ENCODE measurements around the gene KCTD13.
A peak's percentile ranks its signal among the peaks of the same experiment; 100 is the strongest.
"Not testable (repeated sequence)": the region's sequence is repeated elsewhere in the genome, so short reads cannot be mapped to it uniquely, and the experiment has no call there.

KCTD13 gene, protein sequence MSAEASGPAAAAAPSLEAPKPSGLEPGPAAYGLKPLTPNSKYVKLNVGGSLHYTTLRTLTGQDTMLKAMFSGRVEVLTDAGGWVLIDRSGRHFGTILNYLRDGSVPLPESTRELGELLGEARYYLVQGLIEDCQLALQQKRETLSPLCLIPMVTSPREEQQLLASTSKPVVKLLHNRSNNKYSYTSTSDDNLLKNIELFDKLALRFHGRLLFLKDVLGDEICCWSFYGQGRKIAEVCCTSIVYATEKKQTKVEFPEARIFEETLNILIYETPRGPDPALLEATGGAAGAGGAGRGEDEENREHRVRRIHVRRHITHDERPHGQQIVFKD

DNA sequence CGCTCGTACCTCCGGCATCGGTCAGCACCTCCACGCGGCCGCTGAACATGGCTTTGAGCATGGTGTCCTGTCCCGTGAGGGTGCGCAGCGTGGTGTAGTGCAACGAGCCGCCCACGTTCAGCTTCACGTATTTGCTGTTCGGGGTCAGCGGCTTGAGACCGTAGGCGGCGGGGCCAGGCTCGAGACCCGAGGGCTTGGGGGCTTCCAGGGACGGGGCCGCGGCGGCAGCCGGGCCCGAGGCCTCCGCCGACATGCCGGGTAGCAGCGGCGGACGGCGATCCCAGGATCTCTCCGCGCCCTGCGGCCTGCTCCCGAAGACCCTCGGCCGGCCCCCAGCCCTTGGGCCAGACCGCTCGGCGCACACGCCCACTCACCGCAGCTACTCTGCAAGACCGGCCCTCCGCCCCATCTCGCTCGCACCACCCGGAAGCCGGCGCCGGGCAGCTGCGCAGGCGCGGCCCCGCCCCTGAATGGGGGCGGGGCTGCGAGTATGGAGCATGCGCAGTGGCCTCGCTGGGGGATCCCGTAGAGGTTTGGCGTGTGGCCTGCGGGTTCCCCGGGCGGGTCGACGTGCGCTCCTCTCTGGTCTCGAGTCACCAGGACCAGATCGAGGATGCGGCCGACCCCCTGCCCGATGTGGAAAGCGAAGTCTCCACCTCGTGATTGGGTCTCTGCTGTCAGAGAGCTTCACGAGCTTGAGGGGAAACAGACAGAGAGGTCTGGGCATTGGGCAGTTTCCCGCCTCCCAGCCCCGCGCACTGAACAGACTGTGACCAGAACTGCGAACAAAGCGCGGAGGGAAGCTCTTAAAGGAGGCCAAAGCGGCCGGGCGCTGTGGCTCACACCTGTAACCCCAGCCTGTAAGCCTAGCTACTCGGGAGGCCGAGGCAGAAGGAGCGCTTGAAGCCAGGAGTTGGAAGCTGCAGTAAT, at the start of gene KCTD13:
Gene KCTD13 (minus strand): TSS at position 446 of the 930 bp plus-strand sequence. CDS start 193 bp downstream, at position 253.
- DNase-seq: peak; percentile 82

- DNase-seq: peak; percentile 40
Observed at GRCh38 chr16:29975134-29975538, 49.1 kb upstream of the KCTD13 start.

GRCh38 chr16:29974291-29975133, 48.5 kb upstream of the KCTD13 start:
- peak; percentile 39 for DNase-seq

DNA sequence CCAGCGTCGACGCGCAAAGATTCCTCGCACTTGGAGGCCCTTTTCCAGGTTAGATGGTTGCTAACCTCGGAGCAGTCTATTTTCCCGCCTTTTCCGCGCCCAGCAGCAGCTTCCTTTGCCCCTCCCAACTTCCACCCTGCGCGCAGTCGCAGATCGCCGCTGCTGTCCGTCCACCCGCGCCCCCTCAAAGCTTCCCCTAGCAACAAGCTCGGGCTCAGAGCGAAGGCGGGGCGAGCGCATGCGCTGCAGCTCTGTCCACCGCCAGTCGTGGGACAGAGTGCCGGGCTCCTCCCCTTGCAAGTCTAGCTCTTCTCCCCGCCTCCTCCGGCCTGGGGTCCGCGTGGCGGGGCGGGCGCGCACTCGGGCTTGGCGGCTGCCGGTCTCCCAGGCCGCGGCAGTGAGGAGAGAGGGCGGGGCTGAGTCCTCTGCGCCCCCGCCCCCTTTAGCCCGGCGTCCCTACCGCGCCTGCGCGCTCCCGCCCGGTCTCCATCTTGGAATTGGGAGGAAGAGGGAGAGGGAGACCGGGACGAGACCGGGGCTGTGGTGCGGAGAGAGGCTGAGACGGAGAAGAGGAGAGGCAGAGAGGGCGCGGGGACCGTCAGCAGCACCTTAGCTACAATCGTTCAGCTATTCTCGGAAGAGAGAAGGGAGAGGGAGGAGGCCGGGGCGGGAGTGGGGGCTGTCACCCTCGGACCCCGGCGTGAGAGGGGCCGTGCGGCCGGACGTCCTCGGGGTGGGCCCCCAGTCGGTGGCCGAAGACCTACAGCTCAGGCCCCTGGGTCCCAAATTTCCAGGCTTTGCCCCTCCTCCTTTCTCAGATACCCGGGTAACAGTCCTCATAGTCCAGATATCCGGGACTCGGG, 47.6 kb upstream of the KCTD13 start, which contains the start of gene TAOK2:
Gene TAOK2 (plus strand): TSS at position 485 of the 863 bp plus-strand sequence. CDS start 3,905 bp downstream, outside the sequence.
- DNase-seq: peak; percentile 99

DNA sequence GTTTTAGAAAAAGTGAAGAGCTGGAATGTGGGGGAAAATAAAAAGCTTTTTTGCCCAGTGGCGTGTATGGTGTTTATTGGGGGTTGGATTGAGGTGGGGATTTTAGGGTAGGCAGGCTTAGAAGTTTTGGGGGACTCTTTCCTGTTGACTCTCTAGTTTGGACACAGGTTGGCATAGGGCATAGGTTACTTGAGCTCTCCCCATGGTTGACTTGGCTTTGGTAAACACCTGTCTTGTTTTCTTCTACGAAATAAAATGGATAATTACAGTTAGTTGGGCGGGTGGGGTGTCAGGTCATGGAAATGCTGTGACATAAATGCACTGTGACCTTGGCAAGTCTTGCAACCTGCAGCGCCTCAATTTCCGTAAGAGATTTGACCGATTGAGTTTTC, 47.0 kb upstream of the KCTD13 start:
- no peak for DNase-seq

- DNase-seq: no peak
Observed at GRCh38 chr16:29972500-29972899, 46.5 kb upstream of the KCTD13 start.

- no peak for DNase-seq
Observed at GRCh38 chr16:29971304-29971703, 45.3 kb upstream of the KCTD13 start.

- DNase-seq: no peak
Observed at GRCh38 chr16:29968205-29968604, 42.2 kb upstream of the KCTD13 start.

DNA sequence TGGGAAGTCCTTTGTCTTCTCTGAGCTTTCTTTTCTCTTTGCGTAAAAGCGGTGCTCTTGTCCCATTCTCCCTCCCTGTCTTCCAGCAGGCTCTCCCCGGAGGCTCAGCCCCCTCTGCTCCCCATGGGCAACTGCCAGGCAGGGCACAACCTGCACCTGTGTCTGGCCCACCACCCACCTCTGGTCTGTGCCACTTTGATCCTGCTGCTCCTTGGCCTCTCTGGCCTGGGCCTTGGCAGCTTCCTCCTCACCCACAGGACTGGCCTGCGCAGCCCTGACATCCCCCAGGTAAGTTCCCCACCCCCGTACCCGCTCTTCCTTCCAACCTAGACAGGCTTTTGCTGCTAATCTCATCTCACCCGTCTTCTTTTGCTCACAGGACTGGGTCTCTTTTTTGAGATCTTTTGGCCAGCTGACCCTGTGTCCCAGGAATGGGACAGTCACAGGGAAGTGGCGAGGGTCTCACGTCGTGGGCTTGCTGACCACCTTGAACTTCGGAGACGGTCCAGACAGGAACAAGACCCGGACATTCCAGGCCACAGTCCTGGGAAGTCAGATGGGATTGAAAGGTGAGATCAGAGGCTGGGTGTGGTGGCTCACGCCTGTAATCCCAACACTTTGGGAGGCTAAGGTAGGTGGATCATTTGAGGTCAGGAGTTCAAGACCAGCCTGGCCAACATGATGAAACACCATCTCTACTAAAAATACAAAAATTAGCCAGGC, 37.2 kb upstream of the KCTD13 start:
- no peak for DNase-seq

- peak; percentile 10 for DNase-seq
Observed at GRCh38 chr16:29962344-29962994, 36.4 kb upstream of the KCTD13 start.

GRCh38 chr16:29961479-29962343, 35.7 kb upstream of the KCTD13 start, which contains the start of gene TMEM219:
Gene TMEM219 (plus strand): TSS chr16:29962079. CDS start chr16:29963144, 1,065 bp downstream.
- peak; percentile 88 for DNase-seq

GRCh38 chr16:29961127-29961478, 35.1 kb upstream of the KCTD13 start:
- DNase-seq: peak; percentile 96

DNA sequence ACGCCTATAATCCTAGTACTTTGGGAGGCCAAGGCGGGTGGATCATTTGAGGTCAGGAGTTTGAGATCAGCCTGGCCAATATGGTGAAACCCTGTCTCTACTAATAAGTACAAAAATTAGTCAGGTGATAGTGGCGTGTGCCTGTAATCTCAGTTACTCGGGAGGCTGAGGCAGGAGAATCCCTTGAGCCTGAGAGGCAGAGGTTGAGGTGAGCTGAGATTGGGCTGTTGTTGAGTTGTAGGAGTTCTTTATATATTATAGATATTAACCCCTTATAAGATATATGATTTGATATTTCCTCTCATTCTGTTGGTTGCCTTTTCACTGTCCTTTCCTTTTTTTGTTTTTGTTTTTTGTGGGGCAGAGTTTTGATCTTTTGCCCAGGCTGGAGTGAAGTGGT, 33.8 kb upstream of the KCTD13 start:
- DNase-seq: not testable (repeated sequence)

GRCh38 chr16:29959293-29959692, 33.3 kb upstream of the KCTD13 start:
- DNase-seq: peak; percentile 76

DNA sequence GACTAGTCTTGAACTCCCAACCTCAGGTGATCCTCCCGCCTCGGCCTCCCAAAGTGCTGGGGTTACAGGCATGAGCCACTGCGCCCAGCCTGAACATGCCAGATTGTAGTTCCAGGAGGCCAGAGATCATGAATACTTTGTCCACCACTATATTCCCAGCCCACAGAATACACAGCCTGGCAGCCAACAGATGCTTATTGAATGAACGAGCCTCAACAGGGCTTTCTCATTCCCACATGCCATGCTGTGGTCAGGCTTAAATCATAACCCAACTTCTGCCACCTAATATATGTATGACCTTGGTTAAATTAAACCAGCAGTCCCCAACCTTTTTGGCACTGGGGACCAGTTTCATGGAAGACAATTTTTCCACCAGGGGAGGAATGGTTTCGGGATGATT, 32.7 kb upstream of the KCTD13 start:
- DNase-seq: no peak

- no peak for DNase-seq
Observed at GRCh38 chr16:29951625-29952365, 25.8 kb upstream of the KCTD13 start.

DNA sequence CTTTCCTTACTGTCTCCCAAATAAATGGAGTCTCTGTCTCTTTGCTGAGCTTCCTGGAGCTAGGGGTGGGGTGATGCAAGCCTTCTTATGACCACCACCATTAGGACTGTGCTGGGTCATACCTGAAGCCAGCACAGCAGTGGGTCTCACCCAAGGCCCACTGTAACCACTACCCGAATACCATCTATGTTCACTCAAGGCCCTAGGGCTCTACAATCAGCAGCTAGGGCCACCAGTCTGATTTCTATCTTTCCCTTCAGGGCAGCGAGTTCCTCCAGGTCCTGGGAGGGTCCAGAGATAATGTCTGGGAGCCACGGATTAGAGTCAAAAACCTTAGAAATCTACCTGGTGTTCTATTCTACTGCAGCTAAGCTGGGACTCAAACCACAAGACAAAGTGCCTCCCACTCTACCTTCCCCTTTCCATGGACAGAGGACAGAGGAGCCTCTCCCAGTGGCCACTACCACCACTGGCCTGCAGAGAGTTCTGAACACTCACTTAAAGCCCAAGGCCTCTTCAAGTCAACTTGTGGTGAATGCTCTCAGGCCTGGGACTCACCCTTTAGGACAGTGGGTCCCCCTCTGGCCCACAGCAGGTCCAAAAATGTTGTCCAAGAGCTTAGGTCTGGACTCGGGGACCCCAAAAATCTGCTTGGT, 24.9 kb upstream of the KCTD13 start:
- DNase-seq: no peak

- DNase-seq: no peak
Observed at GRCh38 chr16:29947897-29948296, 21.9 kb upstream of the KCTD13 start.

Measured in NCI-H82 (cell line).